ENCODE data around the gene RXRB.
"Not testable (repeated sequence)": the region's sequence is repeated elsewhere in the genome, so short reads cannot be mapped to it uniquely, and the experiment has no call there.

RXRB gene

DNA sequence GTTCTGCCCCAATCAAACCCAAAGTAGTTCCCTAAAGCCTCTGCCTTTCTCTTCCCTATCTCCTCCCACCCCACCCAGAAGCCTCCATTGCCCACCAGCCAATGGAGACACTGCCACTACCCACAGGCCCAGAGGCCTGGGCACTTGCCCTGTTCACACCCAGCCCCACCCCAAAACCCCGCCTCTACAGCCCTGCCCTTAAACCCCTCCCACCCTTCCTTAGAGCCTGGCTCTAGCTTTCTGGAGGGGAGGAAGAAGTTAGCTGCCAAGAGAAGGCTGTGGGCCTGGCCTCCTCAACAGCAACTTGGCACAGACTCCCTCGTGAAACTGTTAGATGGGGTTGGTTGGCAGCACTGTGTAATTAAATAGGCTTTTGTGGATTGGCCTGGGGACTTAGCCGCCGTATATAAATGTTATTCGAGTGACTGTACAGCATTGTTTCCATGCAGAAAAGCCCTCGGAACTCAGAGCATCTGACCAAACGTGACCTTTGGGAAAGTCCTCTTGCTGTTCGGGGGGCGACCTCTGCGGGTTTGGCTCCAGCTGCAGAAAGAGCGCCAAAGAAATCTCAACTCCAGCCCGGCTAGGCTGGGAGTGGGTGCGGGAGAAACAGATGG is 39.6 kb downstream of the RXRB start:
- no peak for DNase-seq

DNA sequence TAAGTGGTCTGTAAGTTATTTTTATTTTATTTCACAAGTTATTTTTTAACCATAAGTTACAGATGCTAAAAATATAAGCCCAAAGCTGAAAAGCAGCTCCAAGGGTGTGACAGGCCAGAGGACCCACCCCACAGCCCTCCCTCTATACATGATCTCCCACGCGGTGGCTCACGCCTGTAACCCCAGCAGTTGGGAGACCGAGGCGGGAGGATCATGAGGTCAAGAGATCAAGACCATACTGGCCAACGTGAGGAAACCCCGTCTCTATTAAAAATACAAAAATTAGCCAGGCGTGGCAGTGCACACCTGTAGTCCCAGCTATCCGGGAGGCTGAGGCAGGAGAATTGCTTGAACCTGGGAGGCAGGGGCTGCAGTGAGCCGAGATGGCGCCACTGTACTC is 40.4 kb downstream of the RXRB start:
- no peak for DNase-seq

DNA sequence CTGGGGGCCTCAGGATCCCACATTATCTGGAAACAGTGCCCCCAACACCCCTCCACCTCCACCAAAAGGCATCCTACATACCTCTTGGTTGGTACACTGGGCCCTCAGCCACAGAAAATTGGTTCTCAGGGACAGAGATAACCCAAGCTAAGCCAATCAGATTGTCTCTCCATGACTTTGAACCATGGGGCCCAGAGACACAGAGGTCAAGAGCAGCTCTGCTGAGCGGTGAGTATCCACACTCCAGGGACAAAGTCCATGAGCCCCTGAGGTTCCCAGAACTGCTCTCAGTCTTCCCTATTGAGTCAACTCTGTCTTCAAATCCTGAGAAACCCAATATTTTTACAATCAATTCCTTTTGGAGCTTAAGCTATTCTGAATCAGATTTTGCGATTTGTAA is 43.5 kb downstream of the RXRB start:
- DNase-seq = no peak

DNA sequence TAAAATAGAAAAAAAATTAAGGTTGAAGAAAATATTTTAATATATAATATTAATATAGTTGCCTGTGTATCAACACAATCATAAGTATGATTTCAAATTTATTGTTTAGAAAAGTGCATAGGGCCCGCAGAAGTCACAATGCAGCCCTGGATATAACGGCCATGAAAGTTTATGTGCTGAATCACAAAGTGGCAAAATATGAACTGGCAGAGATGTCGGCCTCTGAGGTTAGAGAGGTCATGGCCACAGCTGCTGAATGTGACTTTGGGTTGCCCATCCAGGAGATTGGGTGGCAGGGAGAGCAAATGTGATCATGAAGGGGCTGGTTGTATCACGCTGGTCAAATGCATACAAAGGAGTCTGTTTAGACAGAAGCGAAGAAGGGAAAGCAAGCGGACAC is 43.9 kb downstream of the RXRB start:
- DNase-seq = no peak

DNA sequence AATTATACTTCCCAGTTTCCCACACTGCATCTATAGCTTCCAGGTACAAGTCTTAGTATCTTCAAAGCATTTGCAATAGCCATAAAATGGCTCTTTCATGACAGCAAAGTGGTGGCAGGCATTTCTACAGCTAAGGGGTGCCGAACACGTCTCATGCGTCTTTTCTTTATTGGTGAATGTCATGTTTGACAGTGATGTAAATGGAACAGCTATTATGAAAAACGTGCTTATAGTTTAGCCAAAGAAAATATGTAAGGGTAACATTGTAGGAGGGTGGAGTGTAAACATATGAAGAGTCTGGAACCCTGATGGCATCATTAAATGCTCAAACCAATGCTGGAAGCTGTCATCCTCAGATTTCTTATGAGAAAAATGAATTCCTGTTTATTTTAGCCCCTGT is 46.1 kb downstream of the RXRB start:
- DNase-seq = no peak

DNA sequence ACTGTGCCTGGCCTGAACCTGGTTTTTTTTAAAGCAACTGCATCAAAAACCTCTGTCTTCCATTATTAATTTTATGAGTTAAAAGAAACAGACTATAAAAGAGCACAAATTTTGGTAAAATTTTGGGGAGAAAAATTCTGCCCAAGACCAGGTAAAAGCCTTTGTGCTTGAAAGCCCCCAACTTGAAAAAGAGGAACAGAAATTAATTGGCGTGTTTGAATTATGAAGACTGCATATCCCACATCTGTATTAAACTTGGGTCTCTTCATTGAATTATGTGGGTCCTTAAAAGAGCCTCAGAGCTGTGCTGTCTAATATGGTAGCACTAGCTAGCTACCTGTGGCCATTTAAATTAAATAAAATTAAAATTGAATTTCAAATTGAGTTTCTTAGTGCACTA is 49.4 kb downstream of the RXRB start:
- DNase-seq = no peak

DNA sequence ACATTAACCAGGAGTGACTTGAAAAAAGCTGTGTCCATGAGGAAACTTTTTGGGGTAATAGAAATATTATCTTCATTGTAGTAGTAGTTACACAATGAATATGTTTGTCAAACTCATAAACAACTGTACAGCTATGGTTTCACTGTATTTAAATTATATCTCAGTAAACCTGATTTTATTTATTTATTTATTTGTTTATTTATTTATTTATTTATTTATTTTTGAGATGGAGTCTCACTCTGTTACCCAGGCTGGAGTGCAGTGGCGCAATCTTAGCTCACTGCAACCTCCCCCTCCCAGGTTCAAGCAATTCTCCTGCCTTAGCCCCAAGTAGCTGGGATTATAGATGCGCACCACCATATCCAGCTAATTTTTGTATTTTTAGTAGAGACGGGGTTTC is 49.9 kb downstream of the RXRB start:
- not testable (repeated sequence) for DNase-seq

DNA sequence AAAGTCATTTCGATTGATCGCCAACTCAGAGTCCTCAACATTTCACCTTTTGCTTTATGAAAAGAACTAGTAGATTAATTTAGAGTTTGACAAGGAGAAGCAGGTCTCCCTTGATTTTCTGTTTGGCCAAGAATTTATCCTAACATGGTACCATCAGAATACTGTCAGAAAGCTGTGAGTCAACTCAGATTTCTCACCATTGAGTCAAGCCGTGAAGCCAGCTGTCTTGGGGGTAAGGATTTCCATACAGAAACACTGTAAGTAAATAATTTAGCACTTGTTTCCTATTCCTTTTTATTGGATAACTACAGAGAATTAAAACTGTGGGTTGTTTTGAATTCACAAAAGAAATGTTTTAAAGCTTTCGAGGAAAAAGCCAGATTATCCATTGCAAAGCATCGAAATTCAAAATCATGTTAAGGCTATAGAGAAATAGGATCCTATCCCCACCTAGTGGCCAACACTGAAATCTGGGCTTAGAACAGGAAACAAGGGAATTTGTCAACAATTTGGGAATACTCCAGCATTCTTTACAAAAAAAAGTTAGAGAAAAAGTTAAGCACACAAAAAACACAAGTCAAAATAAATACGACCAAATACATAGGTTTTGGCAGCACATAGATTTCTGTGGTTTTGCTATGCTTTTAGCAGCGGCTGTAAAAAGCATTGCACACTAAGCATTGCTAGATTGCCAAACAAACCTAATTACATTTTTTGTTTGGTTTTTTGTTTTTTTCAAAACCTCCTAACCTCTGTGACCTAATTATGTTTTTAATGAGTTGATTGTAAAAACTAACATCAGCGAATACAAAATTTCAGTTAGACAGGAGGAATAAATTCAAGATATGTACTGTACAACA is 52.4 kb downstream of the RXRB start:
- no peak for DNase-seq

DNA sequence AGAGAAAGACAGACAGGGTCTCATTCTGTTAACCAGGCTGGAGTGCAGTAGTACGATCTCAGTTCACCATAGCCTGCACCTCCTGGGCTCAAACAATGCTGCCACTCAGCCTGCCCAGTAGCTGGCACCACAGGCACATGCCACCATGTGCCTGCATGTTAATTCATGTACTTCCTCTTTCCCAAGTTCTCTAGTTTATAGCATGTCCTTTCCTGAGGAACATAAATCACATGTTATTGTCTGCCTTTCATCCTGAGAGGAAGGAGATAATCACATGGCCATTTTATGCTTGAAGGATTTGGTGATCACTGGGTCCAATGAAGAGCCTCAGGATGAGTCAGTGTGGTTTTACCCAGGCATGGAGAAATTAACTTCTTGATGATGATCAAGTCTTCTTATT is 56.1 kb downstream of the RXRB start:
- DNase-seq = no peak

Data from CD4-positive, alpha-beta T cell treated with Interleukin-6 for 4 hours (primary cell).